Calu3 (cell line): ENCODE results near the gene UGT1A10. TPM values are rescaled to one million over a fixed set of nuclear protein-coding genes. Genes with fewer than 3 reads are reported as not detected.
"Not testable (repeated sequence)": the region's sequence is repeated elsewhere in the genome, so short reads cannot be mapped to it uniquely, and the experiment has no call there.

Experiments used
- BruUV-seq: library from RNA; stranded (reverse); fragments of 400-500 nt; replicated peaks from 2 replicates; lab custom pipeline; 2021; lab: Mats Ljungman, UMichigan
- CTCF ChIA-PET: fragments of 300-600 bp; sonication (Branson Sonifier 250); formaldehyde crosslinking; loops from one replicate; lab custom pipeline; 2022; ENCODE audit warnings: antibody characterized with exemption; lab: Charles Lee
- DNase-seq: peaks from one replicate; pipeline ENCODE4 v3.0.0; 2022
- H3K27ac Mint-ChIP-seq: one replicate; pipeline ENCODE4 v1.8.0; 2022; ENCODE audit warnings: mixed read lengths; ENCODE audit not compliant: unreplicated experiment
- H3K27me3 Mint-ChIP-seq: one replicate; pipeline ENCODE4 v1.8.0; 2022; ENCODE audit warnings: mixed read lengths; ENCODE audit not compliant: unreplicated experiment
- H3K36me3 Mint-ChIP-seq: one replicate; pipeline ENCODE4 v1.8.0; 2022; ENCODE audit warnings: mild to moderate bottlenecking, moderate library complexity, mixed read lengths; ENCODE audit not compliant: insufficient read depth, unreplicated experiment
- H3K4me1 Mint-ChIP-seq: one replicate; pipeline ENCODE4 v1.8.0; 2022; ENCODE audit warnings: mild to moderate bottlenecking, low read depth, mixed read lengths; ENCODE audit not compliant: unreplicated experiment
- H3K4me3 Mint-ChIP-seq: one replicate; pipeline ENCODE4 v1.8.0; 2022; ENCODE audit warnings: mild to moderate bottlenecking, low read depth, moderate library complexity, mixed read lengths; ENCODE audit not compliant: unreplicated experiment
- H3K9me3 Mint-ChIP-seq: one replicate; pipeline ENCODE4 v1.8.0; 2022; ENCODE audit warnings: low read depth, mixed read lengths; ENCODE audit not compliant: unreplicated experiment
- intact Hi-C: fragments of 100-400 bp; cut with micrococcal nuclease; formaldehyde crosslinking; loops from one replicate; pipeline ENCODE4 v1.10.0; 2022; ENCODE audit not compliant: unreplicated experiment
- total RNA-seq: library from RNA; stranded (reverse); gene quantifications from 2 replicates; pipeline ENCODE4 v1.2.3, GENCODE V29; 2022
- TF ChIP-seq, protein P1 (sequence below): fragments of 200-600 bp; IDR thresholded peaks from one replicate; pipeline ENCODE4 v1.8.0; 2022; ENCODE audit warnings: antibody characterized with exemption; ENCODE audit not compliant: unreplicated experiment

UGT1A10 gene
- total RNA-seq, 1 experiment from 2014 or later = 107 TPM

DNA sequence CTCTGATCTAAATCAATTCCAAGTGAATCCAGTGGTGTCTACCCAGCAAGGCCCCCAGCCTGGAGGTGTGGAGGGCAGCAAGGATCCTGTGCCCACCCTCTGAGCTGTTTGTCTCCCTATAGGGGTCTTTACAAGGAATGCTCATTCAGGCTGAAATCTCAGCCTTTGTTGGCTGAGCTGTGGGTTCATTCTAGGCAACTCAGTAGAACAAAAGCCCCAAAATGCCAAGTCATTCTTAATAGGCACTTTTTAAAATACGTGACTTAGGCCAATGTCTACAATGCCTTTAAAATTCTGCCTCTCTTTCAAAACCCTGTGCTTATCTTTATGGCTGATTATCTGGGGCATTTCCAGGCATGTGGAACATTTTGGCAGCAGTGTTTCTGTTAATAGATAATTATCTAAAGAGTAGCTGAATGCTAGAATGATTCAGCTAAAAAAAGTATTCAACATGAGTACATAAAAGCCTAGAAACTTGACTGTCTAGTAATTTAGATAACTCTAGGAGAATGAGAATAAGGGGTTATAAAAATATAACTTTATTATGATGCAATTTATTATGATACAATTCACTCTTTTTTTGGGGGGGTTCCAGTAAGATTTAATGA, 63.9 kb downstream of the UGT1A10 start:
- BruUV-seq = no TSS peak

DNA sequence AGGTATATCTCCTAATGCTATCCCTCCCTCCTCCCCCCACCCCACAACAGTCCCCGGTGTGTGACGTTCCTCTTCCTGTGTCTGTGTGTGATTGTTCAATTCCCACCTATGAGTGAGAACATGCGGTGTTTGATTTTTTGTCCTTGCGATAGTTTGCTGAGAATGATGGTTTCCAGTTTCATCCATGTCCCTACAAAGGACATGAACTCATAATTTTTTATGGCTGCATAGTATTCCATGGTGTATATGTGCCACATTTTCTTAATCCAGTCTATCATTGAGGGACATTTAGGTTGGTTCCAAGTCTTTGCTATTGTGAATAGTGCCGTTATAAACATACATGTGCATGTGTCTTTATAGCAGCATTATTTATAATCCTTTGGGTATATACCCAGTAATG, 64.6 kb downstream of the UGT1A10 start:
- Mint-ChIP-seq H3K4me1 (peaks cover 86% of the 10 kb centered on the region), H3K36me3 (peaks cover 57% of the 10 kb centered on the region), H3K27ac (peak overlapping the region; percentile 65)
- H3K9me3 Mint-ChIP-seq, BruUV-seq, H3K4me3 Mint-ChIP-seq, H3K27me3 Mint-ChIP-seq, DNase-seq: not testable (repeated sequence)
- intact Hi-C loops = loop anchor here (10.0 kb wide), 1 partner anchor 134 kb away; no protein-coding TSS in a partner anchor
- CTCF ChIA-PET = interaction anchor here (0.8 to 1.2 kb wide), 2 partner anchors 9 to 59 kb away, joined by 4 read pairs; partner anchors contain the start of gene UGT1A1

More for the DNA sequence above, 63.9 kb downstream of the UGT1A10 start:
- Mint-ChIP-seq H3K36me3 (peaks cover 56% of the 10 kb centered on the region), H3K9me3 (no peaks in the 10 kb centered on the region), H3K27me3 (no peaks in the 10 kb centered on the region), H3K27ac (peak overlapping the region; percentile 65), H3K4me3 (peak overlapping the region; percentile 65), H3K4me1 (peaks cover 86% of the 10 kb centered on the region)
- intact Hi-C loops = loop anchor here (10.0 kb wide), 1 partner anchor 135 kb away; no protein-coding TSS in a partner anchor
- CTCF ChIA-PET = interaction anchor here (0.8 to 1.2 kb wide), 2 partner anchors 9 to 60 kb away, joined by 4 read pairs; partner anchors contain the start of gene UGT1A1
- peak; percentile 44 for DNase-seq
- TF ChIP-seq, protein P1, sequence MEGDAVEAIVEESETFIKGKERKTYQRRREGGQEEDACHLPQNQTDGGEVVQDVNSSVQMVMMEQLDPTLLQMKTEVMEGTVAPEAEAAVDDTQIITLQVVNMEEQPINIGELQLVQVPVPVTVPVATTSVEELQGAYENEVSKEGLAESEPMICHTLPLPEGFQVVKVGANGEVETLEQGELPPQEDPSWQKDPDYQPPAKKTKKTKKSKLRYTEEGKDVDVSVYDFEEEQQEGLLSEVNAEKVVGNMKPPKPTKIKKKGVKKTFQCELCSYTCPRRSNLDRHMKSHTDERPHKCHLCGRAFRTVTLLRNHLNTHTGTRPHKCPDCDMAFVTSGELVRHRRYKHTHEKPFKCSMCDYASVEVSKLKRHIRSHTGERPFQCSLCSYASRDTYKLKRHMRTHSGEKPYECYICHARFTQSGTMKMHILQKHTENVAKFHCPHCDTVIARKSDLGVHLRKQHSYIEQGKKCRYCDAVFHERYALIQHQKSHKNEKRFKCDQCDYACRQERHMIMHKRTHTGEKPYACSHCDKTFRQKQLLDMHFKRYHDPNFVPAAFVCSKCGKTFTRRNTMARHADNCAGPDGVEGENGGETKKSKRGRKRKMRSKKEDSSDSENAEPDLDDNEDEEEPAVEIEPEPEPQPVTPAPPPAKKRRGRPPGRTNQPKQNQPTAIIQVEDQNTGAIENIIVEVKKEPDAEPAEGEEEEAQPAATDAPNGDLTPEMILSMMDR = no peak

DNA sequence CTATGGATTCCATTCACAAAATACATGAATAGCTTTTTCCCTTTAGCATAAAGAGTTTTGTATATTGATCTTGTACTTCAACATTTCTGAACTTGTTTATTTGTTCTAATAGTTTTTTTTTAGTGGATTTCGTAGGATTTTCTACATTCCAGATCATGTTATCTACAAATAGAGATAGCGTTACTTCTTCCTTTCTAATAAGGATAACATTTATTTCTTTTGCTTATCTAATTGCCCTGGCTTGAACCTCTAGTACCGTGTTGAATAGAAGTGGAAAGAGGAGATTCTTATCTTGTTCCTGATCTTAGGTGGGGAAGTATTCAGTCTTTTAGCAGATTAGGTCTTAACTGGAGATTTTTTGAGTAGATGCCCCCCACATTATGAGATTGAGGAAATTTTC, 66.0 kb downstream of the UGT1A10 start:
- TF ChIP-seq, protein P1 = no peak
- BruUV-seq = no TSS peak
- no peak for DNase-seq
- no peaks in the 10 kb centered on the region for H3K27me3 Mint-ChIP-seq
- CTCF ChIA-PET = no interaction called here
- intact Hi-C loops = loop anchor here (10.0 kb wide), 1 partner anchor 133 kb away; no protein-coding TSS in a partner anchor
- peak overlapping the region; percentile 65 for H3K27ac Mint-ChIP-seq
- peaks cover 86% of the 10 kb centered on the region for H3K4me1 Mint-ChIP-seq
- H3K36me3 Mint-ChIP-seq = peaks cover 43% of the 10 kb centered on the region
- H3K4me3 Mint-ChIP-seq = no peak overlapping the region
- H3K9me3 Mint-ChIP-seq = no peaks in the 10 kb centered on the region

DNA sequence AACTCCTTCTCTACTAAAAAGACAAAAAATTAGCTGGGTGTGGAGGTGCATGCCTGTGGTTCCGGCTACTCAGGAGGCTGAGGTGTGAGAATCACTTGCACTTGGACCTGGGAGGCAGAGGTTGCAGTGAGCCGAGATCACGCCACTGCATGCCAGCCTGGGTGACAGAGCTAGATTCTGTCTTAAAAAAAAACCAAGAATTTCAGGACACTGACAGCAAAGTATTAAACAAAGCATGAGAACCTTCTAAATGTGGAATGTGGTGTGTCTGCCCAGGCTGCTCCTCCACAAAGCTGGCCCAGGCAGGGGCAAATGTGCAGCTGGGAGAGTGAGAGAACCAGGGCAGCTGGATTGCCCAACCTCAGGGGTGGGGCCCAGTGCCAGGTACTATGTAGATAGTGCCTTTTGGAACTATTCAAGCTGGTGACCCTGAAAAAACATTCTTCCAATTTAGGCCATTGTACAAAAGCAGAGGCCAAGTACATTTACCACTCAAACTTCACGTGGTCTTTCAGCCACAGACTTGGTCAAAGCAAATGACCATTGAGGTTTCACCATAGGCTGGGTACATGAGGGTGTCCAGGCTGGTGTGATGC, 69.8 kb downstream of the UGT1A10 start:
- DNase-seq = peak; percentile 80
- Mint-ChIP-seq H3K27me3 (no peaks in the 10 kb centered on the region), H3K36me3 (peaks cover 38% of the 10 kb centered on the region), H3K4me3 (peak overlapping the region; percentile 8), H3K4me1 (peaks cover 93% of the 10 kb centered on the region), H3K9me3 (no peaks in the 10 kb centered on the region), H3K27ac (peak overlapping the region; percentile 65)
- TF ChIP-seq, protein P1 = no peak
- intact Hi-C loops = loop anchor here (2.0 to 10.0 kb wide), 4 partner anchors 67 to 299 kb away; no protein-coding TSS in a partner anchor
- BruUV-seq = no TSS peak
- CTCF ChIA-PET = interaction anchor here (0.7 to 1.7 kb wide), 6 partner anchors 10 to 284 kb away, joined by 3 to 7 read pairs (median 4); partner anchors contain the start of genes UGT1A1 and UGT1A6
